HG03439 (cell line): ENCODE results near the gene COL23A1.

Source experiments
- ATAC-seq: cut with Tn5 transposase; IDR thresholded peaks from one replicate; pipeline ENCODE4 v1.9.1; 2021; ENCODE audit warnings: mild to moderate bottlenecking, moderate library complexity; ENCODE audit not compliant: unreplicated experiment

Gene COL23A1

GRCh38 chr5:178404987-178405386, 185.2 kb downstream of the COL23A1 start:
- no peak for ATAC-seq

DNA sequence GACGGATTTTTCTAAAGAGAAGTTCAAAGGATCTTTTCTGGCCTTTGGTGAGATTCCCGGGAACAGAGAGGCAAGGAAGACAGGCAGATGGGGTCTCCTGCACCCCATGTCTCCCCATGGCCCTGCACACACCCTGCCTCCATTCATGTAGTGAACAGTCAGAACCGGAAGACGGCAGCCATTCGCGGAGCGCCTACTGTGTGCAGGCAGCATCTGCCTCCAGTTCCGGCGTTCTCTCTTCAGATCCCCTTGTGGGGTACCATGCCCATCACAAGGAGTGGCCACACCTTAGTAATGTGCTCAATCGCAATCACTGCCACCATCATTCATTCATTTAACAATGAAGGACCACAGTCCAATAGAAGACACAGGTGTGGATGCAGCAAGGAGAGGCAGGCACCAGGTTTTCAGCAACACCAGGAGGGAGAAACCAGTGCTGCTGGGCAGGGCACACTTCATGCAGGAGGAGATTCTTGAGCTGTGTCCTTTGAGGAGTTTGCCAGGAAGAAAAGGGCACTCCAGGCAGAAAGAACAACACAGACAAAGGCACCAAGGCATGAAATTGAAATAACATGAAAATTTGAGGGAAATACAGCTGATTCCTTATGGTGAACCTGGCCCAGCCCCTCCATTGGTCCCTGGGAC, 186.1 kb downstream of the COL23A1 start:
- ATAC-seq = no peak

GRCh38 chr5:178403351-178403750, 186.8 kb downstream of the COL23A1 start:
- no peak for ATAC-seq

- no peak for ATAC-seq
Observed at GRCh38 chr5:178399701-178400095, 190.5 kb downstream of the COL23A1 start.

DNA sequence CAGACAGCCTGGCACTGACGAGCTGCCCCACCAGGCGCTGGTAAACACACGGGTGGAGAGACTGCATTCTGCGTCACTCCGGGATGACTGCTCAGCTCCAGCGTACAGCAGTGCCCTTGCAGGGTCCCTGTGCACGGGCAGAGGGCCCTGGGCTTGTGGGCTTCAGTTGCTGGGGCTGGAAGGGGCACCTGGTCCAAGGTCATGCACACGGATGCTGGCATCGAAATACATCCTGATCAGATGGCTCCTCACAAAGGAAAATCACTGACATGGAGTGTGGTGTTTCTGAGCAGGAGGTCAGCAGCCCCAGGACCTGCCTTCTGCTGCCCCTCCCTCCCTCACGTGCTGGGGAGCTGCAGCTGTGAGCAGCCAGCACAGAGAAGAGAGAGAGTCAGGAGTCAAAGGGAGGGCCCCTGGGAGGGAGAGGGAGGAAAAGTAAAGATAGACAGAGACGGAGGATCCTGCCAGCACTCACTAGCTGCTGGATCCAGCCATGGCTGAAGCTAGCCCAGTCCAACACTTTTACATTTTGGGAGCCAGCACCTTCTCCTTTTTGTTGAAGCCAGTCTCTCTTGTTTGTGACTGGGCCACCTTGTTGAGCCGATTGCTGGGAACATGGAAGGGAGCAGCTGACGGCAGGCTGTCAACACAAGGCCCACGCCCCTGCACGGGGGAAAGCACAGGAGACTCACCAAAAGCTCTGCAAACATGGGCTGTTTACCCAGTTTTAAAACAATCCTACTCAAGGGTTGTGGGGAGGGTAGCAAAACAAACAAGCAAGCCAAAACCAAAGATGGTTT, 191.1 kb downstream of the COL23A1 start:
- ATAC-seq = no peak

GRCh38 chr5:178396796-178397720, 193.1 kb downstream of the COL23A1 start:
- no peak for ATAC-seq

DNA sequence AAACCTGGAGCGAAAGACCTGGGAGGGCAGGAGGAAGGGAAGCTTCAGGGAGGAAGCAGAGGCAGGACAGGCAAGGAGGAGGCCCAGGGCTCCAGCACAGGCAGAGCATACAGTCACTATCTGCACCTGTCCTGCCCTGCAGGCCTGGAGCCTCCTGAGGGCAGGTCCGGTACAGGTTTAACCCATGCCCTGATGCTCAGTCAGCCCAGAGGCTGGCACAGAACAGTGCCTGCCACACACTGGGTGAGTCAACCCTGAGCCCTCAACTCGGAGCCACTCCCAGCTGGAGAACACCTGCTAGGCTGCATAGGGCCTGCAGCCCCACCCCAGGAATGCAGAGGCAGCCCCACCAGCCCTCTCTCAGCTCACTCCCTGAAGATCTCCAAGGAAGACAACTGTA, 196.1 kb downstream of the COL23A1 start:
- no peak for ATAC-seq

GRCh38 chr5:178392931-178393394, 197.2 kb downstream of the COL23A1 start:
- no peak for ATAC-seq

GRCh38 chr5:178392386-178392785, 197.8 kb downstream of the COL23A1 start:
- ATAC-seq = no peak

DNA sequence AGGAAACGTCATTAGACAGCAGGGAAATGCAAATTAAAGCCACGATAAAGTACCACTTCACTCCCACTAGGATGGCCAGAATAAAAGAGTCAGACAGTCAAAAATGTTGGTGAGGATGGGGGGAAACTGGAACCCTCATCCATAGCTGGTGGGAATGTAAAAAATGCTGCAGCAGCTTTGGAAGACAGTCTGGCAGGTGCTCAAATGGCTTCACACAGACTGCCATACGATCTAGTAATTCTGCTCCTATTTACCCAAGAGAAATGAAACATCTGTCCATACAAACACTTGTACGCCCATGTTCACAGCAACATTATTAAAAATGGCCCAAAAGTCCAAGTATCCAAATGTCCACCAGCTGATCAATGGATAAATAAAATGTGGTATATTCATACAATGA, 198.7 kb downstream of the COL23A1 start:
- no peak for ATAC-seq

- no peak for ATAC-seq
Observed at GRCh38 chr5:178389796-178390195, 200.4 kb downstream of the COL23A1 start.

DNA sequence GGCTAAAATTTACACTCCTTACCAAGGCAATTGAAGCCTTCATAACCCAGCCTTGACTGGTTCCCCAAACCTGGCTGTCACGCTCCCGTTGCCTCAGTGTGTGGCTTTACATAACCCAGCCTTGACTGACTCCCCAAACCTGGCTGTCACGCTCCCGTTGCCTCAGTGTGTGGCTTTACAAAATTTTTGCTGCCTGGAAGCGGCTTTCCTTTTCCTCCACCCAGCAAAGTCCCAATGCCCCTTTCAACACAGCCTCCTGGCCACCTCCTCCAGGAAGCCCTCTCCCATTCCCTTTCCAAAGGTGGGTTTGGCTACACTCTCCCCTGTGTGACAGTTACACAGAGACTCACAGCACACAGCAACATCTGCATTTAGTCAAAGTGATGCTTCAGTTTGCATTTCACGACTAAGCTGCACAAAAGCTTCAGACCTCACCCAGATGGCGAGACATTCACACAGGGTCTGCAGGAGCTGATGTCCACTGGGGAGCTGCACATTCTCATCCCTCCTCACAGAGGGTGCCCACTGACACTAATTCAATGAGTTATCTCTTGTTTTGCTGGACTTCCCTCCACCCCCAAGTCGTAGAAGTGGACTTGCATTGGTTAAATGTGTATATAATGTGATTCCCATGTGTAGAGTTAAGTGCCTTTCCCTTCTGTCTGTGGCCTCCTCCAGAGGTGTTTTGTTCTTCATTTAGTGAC, 201.0 kb downstream of the COL23A1 start:
- no peak for ATAC-seq

DNA sequence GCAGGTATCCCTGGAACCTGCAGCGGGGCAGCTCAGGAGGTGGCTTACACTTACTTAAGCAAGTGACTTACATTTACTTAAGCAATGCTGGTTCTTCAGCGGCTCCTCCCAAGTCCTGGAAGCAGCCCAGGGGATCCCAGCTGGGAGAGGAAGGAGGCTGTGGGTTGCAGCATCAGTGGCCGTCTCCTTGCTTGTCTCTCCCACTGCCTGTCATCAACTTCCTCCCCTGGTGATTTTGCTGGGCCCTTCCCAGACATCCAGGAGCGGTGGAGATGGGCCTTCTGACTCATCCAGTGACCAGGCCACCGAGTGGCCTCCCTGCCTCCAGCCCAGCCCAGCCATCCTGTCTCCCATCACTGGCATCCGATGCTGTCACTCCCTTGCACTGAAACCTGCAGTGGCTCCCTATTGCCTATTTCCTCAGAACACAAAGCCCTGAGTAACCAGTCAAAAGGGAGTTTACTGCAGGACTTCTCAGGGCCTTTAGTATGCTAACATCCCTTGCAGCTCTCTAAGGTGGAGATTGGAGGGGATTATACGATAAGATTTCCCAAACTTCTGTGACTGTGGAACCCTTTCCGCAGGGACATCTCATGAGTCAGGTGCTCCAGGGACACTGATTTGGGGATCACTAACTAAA, 201.7 kb downstream of the COL23A1 start:
- ATAC-seq = no peak

- no peak for ATAC-seq
Observed at GRCh38 chr5:178387856-178388190, 202.4 kb downstream of the COL23A1 start.

GRCh38 chr5:178387061-178387855, 202.9 kb downstream of the COL23A1 start:
- no peak for ATAC-seq

DNA sequence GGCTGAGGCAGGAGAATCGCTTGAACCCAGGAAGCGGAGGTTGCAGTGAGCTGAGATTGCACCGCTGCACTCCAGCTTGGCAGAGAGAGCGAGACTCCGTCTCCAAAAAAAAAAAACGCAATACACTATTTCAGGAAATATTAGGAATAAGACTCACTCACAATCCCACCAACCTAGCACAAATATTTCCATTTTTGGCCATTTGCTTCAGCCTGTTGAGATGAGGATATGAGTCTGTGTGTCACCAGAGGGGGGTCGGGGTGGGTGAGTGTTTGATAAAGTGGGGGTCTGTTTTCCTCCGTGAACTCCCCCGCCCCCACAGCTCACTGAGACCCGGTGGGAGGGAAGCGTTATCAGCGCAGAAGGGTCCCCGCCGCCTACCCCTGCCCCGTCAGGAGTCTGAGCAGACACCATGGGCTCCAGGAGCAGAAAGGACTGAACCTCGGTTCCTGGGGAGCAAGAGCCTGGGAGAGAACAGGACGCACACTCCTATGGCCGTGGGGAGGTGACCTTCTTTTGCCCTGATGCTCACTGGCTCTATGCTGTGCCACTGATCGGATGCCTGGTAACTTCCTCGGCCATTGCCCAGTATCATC, 203.8 kb downstream of the COL23A1 start:
- no peak for ATAC-seq

DNA sequence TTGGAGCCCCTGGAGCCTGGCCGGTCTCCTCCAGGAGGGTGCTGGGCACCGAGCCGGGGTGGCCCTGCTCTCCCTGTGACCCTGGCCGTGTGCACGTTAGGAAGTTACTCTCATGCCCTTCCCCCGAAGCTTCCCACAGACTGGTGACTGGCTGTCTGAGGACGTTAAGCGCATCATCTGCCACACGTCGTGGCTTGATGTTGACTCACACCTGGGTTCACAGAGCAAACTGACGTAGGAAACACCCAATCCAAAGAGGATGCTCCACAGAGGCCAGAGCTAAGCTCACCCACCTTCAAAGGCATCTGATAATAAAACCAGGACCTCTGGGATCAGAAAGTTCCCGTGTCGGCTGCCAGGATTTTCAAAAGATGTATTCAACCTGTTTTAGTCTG, 204.7 kb downstream of the COL23A1 start:
- ATAC-seq = no peak

GRCh38 chr5:178384816-178385495, 205.2 kb downstream of the COL23A1 start:
- no peak for ATAC-seq
